ENCODE results near the gene EFCAB11. TPM values are rescaled to one million over a fixed set of nuclear protein-coding genes. Genes with fewer than 3 reads are reported as not detected.

The EFCAB11 gene
- total and polyA plus RNA-seq, 9 of the 15 experiments (the other 6 are each of a cell fraction or from before 2014, with no cell fraction given) = 13.4 to 37.9 (median 17.4) TPM

DNA sequence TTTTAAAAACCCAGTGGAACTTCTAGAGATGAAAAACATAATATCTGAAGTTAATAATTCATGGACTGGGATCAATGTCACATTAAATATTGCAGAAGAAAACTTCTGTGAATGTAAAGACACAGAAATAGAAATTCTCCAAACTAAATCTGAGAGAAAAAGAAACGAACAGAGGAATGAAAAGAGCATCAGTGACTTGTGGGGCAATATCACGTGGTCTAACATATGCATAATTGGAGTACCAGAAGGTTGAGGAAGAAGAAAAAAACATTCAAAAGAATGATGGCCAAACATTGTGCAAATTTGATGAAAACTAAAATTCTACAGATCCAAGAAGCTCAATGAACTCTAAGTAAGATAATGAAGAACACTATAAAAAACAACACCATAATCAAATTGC lies 130.8 kb downstream of the EFCAB11 start:
- Histone ChIP-seq H3K36me3 (ENCODE audit: control insufficient read depth, insufficient read depth, low read length) (no peaks in the 10 kb centered on the region), H3K79me2 (ENCODE audit: control insufficient read depth, insufficient read depth, low read length) (no peaks in the 10 kb centered on the region), H3K9me1 (ENCODE audit: control insufficient read depth, insufficient read depth, low read length) (no peaks in the 10 kb centered on the region), H3K4me3 (no peak overlapping the region), H2AFZ (ENCODE audit: low read depth, low read length) (no peak overlapping the region), H4K20me1 (replicated peaks; ENCODE audit: control insufficient read depth, insufficient read depth, low read length) (no peaks in the 10 kb centered on the region), H3K9ac (ENCODE audit: insufficient read depth in 1 of 2, low read depth in 2 of 2, low read length in 2 of 2) (no peak overlapping the region), H3K27ac (ENCODE audit: extremely low read depth, low read depth, low read length) (no peak overlapping the region), H3K4me1 (replicated peaks in 1 of 2; ENCODE audit: control insufficient read depth in 2 of 2, insufficient read depth in 2 of 2, low read length in 2 of 2) (no peaks in the 10 kb centered on the region), H3K4me2 (ENCODE audit: insufficient read depth, low read length) (no peak overlapping the region), H3K27me3 (ENCODE audit: control insufficient read depth in 2 of 2, insufficient read depth in 2 of 2, low read length in 2 of 2) (0 out of 5 replicates have a peak, but pooled peaks cover 0 to 3% of the 10 kb centered on the region in 2 experiments), H3K9me3 (replicated peaks; ENCODE audit: control insufficient read depth, insufficient read depth, low read depth, low read length) (no peaks in the 10 kb centered on the region)
- FAIRE-seq = no peak
- ChIA-PET POLR2A (no interaction called here), CTCF (ENCODE audit: low intra/inter-chr PET ratio) (no interaction called here)
- ATAC-seq = no peak
- WGBS (ENCODE audit: insufficient coverage, low coverage, missing lambda C conversion rate) = 0% methylated on average over 2 of the region's 2 CpGs
- intact Hi-C loops (cut with micrococcal nuclease) (no loop called here), in situ Hi-C loops (cut with MboI) (no loop called here)
- BruUV-seq (replicated peaks) = no TSS peak
- DNase-seq (ENCODE audit: extremely low read depth in 1 of 4, low spot score in 3 of 4) = no peak
- no peak for TF ChIP-seq HDAC2 (IDR thresholded peaks at IDR 0.05)
- TF ChIP-seq XRCC4 (IDR thresholded peaks at IDR 0.05; ENCODE audit: extremely low read depth, insufficient read depth, insufficient read length) = no peak
- no peak for TF ChIP-seq KAT8 (IDR thresholded peaks at IDR 0.05; ENCODE audit: low read depth)
- TF ChIP-seq, protein P1, sequence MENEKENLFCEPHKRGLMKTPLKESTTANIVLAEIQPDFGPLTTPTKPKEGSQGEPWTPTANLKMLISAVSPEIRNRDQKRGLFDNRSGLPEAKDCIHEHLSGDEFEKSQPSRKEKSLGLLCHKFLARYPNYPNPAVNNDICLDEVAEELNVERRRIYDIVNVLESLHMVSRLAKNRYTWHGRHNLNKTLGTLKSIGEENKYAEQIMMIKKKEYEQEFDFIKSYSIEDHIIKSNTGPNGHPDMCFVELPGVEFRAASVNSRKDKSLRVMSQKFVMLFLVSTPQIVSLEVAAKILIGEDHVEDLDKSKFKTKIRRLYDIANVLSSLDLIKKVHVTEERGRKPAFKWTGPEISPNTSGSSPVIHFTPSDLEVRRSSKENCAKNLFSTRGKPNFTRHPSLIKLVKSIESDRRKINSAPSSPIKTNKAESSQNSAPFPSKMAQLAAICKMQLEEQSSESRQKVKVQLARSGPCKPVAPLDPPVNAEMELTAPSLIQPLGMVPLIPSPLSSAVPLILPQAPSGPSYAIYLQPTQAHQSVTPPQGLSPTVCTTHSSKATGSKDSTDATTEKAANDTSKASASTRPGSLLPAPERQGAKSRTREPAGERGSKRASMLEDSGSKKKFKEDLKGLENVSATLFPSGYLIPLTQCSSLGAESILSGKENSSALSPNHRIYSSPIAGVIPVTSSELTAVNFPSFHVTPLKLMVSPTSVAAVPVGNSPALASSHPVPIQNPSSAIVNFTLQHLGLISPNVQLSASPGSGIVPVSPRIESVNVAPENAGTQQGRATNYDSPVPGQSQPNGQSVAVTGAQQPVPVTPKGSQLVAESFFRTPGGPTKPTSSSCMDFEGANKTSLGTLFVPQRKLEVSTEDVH (IDR thresholded peaks at IDR 0.05; ENCODE audit: low read depth, partially characterized antibody) = no peak
- TF ChIP-seq EHMT2 (IDR thresholded peaks at IDR 0.05) = no peak
- TF ChIP-seq, protein P2, sequence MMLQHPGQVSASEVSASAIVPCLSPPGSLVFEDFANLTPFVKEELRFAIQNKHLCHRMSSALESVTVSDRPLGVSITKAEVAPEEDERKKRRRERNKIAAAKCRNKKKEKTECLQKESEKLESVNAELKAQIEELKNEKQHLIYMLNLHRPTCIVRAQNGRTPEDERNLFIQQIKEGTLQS (IDR thresholded peaks at IDR 0.05) = no peak
- TF ChIP-seq, protein P2 (CRISPR knock-in tag; conservative IDR thresholded peaks at IDR 0.05) = no peak
- TF ChIP-seq, protein P3, sequence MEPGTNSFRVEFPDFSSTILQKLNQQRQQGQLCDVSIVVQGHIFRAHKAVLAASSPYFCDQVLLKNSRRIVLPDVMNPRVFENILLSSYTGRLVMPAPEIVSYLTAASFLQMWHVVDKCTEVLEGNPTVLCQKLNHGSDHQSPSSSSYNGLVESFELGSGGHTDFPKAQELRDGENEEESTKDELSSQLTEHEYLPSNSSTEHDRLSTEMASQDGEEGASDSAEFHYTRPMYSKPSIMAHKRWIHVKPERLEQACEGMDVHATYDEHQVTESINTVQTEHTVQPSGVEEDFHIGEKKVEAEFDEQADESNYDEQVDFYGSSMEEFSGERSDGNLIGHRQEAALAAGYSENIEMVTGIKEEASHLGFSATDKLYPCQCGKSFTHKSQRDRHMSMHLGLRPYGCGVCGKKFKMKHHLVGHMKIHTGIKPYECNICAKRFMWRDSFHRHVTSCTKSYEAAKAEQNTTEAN (CRISPR knock-in tag; IDR thresholded peaks at IDR 0.05) = no peak
- TF ChIP-seq MTF1 (CRISPR knock-in tag; IDR thresholded peaks at IDR 0.05; ENCODE audit: borderline replicate concordance) = no peak
- no peak for TF ChIP-seq PHF20 (IDR thresholded peaks at IDR 0.05; ENCODE audit: partially characterized antibody)
- no peak for TF ChIP-seq NCOR1 (IDR thresholded peaks at IDR 0.05)
- TF ChIP-seq HMG20A (CRISPR knock-in tag; conservative IDR thresholded peaks at IDR 0.05) = no peak
